Activated T-cell treated with anti-CD3 and anti-CD28 coated beads for 1 hour (primary cell): ENCODE results near the gene ATRN.
"Not testable (repeated sequence)": the region's sequence is repeated elsewhere in the genome, so short reads cannot be mapped to it uniquely, and the experiment has no call there.

Source experiments
- DNase-seq: peaks from one replicate; pipeline ENCODE4 v3.0.0-alpha.2; 2020; ENCODE audit warnings: low read depth

The ATRN gene

GRCh38 chr20:3470627-3471396, at the start of gene ATRN:
ATRN (plus strand) TSS chr20:3471018; CDS start chr20:3471108, 90 bp downstream.
- DNase-seq, result peak; percentile 79

GRCh38 chr20:3421985-3422384, 48.8 kb upstream of the ATRN start:
- DNase-seq, result no peak

DNA sequence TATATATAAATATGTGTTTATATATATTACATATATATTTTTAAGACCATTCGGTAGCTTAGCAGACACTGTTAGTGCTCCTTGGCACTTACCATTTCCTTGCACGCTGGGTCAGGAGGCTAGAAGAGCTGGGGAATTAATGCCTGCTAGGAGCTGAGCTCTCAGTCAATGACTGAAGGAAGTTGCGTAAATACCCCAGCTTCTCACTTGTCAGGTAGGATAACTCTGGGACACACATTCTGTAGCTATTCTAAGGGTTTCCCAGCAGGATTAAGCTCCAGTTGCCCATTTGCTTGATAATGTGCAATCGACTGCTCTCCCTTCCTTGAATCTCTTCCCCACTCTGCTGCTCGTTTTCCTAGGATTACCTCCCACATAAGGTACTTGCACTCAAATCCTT, 47.7 kb upstream of the ATRN start:
- no peak for DNase-seq

DNA sequence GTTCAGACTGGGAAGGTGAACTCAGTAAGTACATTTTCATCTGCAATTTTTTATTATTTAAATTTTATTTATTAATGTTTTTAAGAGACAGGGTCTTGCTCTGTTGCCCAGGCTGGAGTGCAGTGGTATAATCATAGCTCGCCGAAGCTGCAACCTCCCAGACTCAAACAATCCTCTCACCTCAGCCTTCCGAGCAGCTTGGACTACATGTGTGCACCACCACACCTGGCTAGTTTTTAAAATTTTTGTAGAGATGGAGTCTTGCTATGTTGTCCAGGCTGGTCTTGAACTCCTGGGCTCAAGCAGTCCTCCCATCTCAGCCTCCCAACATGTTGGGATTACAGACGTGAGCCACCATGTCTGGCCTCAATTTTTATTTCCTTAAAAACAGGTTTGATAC, 44.1 kb upstream of the ATRN start:
- not testable (repeated sequence) for DNase-seq

DNA sequence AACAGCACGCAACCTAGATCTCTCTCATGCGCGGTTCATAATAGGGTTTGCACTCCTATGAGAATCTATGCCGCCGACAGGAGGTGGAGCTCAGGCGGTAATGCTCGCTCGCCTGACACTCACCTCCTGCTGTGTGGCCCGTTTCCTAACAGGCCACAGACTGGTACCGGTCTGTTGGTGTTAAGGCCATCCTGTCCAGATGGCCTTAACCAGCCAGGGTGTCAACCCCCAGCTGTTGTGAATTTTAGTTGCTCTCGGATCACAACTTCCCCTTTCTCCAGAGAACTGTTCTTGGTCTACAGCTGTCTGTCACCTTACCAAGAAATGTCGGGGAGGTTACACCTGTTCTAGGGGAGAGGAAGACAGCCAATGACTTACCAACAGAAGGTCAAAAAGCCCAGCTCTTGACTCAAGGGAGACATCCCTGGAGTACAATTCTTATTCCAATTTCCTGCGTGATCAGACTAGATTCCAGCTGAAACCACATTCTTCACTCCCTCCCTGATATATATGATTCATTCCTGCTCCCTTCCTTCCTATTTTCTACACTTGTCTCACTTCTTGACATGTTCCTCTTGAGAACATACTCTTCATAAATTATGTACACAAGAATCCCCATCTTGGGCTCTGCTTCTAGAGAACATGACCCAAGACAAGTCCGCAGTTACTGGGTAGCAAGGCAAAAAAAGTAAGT, 40.3 kb upstream of the ATRN start:
- no peak for DNase-seq

- no peak for DNase-seq
These were observed 39.7 kb upstream of the ATRN start for GRCh38 chr20:3431109-3431508.

- DNase-seq, result no peak
These were observed 38.0 kb upstream of the ATRN start for GRCh38 chr20:3432844-3433243.

- DNase-seq, result no peak
These were observed 37.1 kb upstream of the ATRN start for GRCh38 chr20:3433744-3434143.

DNA sequence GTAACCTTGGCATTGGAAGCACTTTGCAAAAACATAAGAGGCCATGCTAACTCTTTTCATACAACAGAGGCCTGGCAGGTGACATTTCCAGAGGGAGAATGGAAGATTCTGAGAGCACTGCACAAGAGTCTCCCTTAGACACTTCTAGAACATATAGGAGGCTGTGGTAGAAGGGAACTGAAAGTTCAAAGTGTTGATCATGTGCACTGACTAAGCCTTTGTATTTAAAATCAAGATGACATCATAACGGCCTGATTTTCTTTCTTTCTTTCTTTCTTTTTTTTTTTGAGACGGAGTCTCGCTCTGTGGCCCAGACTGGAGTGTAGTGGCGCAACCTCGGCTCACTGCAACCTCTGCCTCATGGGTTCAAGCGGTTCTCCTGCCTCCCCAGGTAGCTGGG, 36.6 kb upstream of the ATRN start:
- no peak for DNase-seq

DNA sequence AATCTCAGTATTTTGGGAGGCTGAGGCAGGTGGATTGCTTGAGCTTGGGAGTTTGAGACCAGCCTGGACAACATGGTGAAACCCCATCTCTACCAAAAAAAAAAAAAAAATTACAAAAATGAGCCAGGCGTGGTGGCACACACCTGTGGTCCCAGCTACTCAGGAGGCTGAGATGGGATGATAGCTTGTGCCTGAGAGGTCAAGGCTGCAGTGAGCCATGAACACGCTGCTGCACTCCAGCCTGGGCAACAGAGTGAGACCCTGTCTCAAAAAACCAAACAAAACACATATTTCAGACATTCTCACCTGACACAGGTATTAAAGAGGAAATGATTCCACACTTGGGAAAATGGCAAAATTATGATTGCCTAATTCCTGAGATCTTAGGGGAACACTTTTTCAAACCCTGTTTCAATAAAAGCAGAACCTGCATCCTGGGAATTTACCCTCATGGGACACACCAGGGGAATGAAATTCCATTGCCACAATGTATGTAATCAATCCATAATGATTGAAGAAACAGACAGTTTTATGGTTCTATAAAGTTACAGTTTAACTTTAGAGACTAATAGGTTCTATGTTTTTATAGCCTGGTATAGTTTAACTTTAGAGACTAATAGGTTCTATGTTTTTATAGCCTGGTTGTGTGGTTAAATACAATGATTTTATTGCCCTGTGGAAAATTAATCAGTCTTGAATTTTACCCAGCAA, 33.8 kb upstream of the ATRN start:
- no peak for DNase-seq

DNA sequence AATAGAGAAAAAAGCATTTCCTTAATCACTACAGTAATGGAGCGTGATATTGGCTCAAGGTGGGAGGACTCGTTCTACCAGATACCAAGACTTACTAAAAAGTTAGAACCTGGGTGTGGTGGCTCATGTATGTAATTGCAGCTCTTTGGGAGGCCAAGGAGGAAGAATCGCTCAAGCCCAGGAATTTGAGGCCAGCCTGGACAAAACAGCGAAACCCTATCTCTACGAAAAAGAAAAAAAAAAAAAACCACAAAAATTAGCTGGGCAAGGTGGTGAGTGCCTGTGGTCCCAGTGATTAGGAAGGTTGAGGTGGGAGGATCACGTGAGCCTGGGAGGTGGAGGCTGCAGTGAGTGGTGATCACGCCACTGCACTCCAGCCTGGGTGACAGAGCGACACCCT, 24.0 kb upstream of the ATRN start:
- DNase-seq, result no peak

- DNase-seq, result no peak
These were observed 23.5 kb upstream of the ATRN start for GRCh38 chr20:3447321-3447720.

DNA sequence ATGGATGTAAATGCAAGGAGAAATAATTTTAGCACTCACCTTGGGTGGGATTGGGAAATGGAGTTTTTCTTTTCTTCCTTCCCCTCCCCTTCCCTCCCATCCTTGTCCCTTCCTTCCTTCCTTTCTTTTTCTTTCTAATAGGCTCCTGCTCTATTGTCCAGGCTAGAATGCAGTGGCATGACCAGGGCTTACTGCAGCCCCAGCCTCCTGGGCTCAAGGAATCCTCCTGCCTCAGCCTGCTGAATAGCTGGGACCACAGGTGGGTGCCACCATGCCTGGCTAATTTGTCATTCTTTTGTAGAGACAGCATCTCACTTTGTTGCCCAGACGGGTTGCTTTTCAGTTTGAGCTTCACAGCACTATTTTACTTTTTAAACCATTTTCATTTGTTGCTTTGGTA, 21.5 kb upstream of the ATRN start:
- no peak for DNase-seq

DNA sequence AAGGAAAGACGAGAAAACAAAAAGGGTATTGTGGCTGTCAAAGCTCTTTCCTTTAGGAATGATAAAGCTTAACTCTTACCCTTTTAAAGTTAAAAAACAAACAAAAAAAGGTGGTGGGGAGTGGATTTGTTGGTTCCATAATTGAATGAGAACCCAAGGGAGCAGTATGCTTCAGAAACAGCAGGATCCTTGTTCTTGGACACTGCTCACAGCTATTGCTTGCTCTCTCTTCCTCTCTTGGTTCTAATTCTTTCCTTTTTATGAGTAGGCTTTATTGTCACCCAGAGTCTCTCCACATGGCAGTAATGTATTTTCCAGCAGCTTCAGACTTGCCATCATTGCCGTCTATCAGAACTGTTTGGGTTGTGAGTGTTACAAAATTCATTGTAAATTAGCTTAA, 18.7 kb upstream of the ATRN start:
- DNase-seq, result no peak

DNA sequence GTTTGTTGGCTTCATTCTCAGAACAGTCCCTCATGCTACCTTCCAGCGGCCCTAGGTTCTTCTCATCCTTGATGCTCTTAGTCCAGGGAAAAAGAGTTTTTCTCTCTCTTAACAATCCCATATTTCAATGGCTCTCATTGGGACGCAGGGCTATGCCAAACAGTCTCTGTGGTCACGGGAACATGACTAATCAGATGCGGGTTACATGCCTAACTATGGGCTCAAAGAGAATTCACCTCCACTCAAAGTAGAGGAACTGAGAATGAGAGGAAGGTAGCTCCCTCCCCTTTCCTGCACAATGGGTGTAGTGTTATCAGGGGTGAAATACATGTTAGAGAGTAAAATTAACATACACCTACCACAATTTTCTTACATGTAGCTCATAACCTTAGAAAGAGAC, 18.1 kb upstream of the ATRN start:
- no peak for DNase-seq

GRCh38 chr20:3454831-3455230, 16.0 kb upstream of the ATRN start:
- no peak for DNase-seq

DNA sequence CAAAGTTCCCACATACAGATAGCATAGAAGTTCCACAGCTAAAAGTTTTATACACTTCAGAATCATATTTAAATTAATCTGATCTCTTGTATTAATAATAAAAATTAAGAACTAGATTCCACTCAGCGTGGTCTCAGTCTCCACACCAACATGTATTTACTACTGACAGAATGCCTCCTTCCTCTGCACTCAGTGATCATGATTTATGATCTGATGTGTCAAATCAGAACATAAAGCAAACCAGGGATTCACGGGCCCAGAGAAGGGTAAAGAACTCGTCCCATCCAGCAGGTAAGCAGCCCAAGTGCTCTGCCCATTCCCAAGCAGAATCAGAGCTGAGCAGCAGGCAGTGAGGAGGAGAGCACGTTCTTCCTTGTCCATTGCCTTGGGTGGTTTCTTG, 14.2 kb upstream of the ATRN start:
- DNase-seq, result no peak

GRCh38 chr20:3459881-3460307, 10.9 kb upstream of the ATRN start:
- no peak for DNase-seq

DNA sequence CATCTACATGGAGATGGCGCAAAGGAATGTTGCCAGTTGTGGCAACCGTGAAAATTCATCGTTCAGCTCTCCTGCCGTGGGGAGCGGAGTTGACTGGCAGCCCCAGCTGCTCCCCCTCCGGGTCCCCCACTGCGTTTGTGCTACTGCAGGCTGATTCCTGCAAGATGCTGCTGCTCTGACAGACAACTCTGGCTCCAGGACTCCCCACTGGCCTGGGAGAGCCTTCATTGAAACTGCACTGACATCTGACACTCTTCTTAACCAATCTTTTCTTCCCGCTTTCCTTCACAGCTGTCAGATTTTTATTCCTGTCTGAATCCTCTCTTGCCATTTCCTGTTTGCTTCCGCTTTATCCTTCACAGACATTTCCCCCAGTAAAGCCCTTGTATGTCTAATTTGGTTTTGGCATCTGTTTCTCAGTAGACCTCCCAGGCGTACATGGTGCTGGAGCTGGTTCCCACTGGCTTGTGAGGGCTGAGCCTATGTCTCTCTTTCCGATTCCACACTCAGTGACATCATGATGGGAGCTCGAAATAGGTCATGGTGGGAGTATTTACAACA, 9.5 kb upstream of the ATRN start:
- no peak for DNase-seq

GRCh38 chr20:3461911-3462677, 8.7 kb upstream of the ATRN start:
- no peak for DNase-seq

GRCh38 chr20:3464166-3464565, 6.7 kb upstream of the ATRN start:
- DNase-seq, result no peak

DNA sequence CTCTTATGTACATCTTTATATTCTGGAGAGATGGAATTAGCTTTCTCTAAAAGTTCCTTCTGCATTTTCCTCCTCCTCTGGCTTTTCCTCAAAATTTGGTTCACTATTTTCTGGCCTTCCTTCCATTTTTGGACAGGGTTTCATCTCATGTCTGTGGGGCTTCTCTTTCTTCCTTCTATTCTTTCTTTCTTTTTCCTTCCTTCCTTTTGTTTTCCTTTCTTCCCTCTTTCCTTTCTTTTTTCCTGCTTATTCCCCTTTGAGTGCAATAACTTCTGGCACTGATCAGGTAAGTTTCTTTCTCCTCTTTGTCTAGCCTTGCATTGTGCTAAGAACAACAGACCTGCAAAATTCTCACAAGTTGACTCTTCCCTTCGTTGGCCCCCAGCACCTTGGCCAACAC, 5.5 kb upstream of the ATRN start:
- DNase-seq, result no peak
